Endothelial cell of umbilical vein (primary cell): Measurements from ENCODE around the gene CAMTA1.

Experiments used
- EZH2 ChIP-seq: IDR thresholded peaks from 2 replicates; pipeline ENCODE4 v1.6.1; 2012; ENCODE audit warnings: borderline replicate concordance, low read depth, mild to moderate bottlenecking, moderate library complexity, low read length, inconsistent platforms; ENCODE audit not compliant: severe bottlenecking
- POLR2A ChIP-seq: IDR thresholded peaks from 2 replicates; pipeline ENCODE4 v1.6.1; 2012; ENCODE audit warnings: low read depth, mild to moderate bottlenecking, control low read depth, low read length
- POLR2AphosphoS5 ChIP-seq: IDR thresholded peaks from 2 replicates; pipeline ENCODE4 v1.6.1; 2012; ENCODE audit warnings: low read depth, mild to moderate bottlenecking, control low read depth, low read length, moderate library complexity; ENCODE audit not compliant: insufficient read depth
- TF ChIP-seq, protein P1 (sequence below): IDR thresholded peaks from 2 replicates; pipeline ENCODE4 v1.6.1; 2011; ENCODE audit not compliant: insufficient read depth, insufficient read length
- TF ChIP-seq, protein P2 (sequence below), 2 donors: IDR thresholded peaks; 1 replicate in 1 of 2; 2 replicates in 1 of 2; pipeline ENCODE4 v1.5.1; 2011; ENCODE audit warnings: low read length in 2 of 2, mild to moderate bottlenecking in 2 of 2, moderate library complexity in 2 of 2, control low read depth in 1 of 2, inconsistent platforms in 1 of 2, low read depth in 1 of 2; ENCODE audit not compliant: insufficient read depth in 1 of 2; ENCODE audit errors: extremely low read depth in 1 of 2

DNA sequence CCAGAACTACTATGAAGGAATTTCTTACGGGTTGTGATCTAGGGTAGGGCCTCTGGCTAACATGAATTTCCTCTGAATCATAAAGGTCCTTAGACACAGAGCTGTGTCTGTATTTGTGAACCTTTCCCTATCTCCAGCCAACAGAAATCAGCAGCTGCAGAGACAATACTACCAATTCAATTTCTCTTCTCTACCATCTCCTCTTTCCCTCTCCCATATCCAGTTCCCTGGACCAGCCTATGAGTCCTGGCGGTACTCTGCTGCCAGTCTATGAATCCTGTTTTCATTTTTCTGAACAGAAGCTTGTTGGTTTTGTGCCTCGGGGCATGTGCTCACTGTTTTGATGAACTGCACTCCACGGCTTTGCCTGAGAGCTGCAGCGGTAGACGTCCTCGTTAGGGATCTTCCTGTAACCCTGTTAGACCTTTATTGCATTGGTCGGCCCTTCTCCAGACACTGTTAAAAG, 527.9 kb downstream of the CAMTA1 start:
- no peak for TF ChIP-seq EZH2
- TF ChIP-seq POLR2A: no peak
- TF ChIP-seq POLR2AphosphoS5: no peak
- TF ChIP-seq, protein P1, sequence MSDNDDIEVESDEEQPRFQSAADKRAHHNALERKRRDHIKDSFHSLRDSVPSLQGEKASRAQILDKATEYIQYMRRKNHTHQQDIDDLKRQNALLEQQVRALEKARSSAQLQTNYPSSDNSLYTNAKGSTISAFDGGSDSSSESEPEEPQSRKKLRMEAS: no peak
- TF ChIP-seq, protein P2, sequence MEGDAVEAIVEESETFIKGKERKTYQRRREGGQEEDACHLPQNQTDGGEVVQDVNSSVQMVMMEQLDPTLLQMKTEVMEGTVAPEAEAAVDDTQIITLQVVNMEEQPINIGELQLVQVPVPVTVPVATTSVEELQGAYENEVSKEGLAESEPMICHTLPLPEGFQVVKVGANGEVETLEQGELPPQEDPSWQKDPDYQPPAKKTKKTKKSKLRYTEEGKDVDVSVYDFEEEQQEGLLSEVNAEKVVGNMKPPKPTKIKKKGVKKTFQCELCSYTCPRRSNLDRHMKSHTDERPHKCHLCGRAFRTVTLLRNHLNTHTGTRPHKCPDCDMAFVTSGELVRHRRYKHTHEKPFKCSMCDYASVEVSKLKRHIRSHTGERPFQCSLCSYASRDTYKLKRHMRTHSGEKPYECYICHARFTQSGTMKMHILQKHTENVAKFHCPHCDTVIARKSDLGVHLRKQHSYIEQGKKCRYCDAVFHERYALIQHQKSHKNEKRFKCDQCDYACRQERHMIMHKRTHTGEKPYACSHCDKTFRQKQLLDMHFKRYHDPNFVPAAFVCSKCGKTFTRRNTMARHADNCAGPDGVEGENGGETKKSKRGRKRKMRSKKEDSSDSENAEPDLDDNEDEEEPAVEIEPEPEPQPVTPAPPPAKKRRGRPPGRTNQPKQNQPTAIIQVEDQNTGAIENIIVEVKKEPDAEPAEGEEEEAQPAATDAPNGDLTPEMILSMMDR (IDR thresholded peaks at IDR 0.05; ENCODE audit: extremely low read depth in 1 of 2, insufficient read depth in 1 of 2, low read depth in 1 of 2, low read length in 2 of 2): no peak
